HG03558 (cell line): ENCODE data around the gene ROR2.
"Not testable (repeated sequence)": the region's sequence is repeated elsewhere in the genome, so short reads cannot be mapped to it uniquely, and the experiment has no call there.

ENCODE experiments used
- ATAC-seq: cut with Tn5 transposase; IDR thresholded peaks from one replicate; pipeline ENCODE4 v1.9.1; 2021; ENCODE audit warnings: moderate number of reproducible peaks; ENCODE audit not compliant: unreplicated experiment; ENCODE audit errors: extremely low read depth

The ROR2 gene

GRCh38 chr9:91949946-91950664, at the start of gene ROR2:
TSS of gene ROR2 (minus strand) at chr9:91950228.
- ATAC-seq = no peak

DNA sequence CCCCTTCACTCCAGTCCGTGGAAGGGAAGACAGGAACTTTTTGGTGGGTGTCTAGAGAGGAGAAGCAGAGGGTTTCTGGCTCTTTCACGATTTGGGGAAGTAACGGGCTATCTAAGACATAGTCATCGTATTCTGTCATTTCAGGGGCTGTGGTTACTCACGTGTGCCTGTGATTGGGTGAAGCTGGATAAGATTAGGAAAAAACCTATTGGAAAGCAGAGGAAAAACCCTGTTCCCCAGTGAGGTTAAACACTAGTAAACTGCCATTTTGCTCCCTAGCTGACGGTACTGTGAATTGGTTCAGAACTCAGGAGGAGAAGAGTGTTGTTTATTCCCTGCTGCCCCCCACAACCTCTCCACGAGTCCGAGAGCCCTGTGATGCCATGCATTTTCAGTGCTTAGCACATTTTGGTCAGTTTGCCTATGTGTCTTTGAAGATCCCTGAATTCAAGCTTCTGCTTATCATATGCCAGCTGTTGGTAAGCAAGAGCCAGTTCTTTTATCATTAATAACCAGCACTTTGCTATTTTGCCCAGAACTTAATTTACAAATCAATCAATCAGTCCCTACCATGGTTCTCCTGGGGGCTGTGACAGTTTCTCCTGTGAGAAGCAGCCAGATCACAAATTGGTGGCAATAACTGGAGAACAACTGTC, 45.1 kb upstream of the ROR2 start:
- no peak for ATAC-seq

DNA sequence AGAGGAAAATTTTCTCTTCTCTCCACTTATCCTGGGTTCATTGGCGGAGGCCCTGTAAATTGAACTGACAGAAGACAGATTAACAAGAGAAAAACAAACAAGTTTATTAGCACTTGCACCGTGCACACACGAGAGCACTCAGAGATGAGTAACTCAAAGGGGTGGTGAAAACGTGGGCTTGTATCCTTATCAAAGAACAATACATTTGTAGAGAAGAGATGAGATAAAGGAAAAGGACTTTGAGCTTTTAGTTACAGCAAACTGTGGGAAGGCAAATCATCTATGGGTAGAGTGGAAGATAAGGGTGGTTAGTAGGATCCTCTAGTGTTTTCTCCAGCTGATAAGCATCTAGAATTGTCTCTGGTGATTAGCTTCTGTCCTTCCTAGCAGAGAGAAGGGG, 44.4 kb upstream of the ROR2 start:
- ATAC-seq = no peak

- no peak for ATAC-seq
Observed at GRCh38 chr9:91992461-91993041, 42.5 kb upstream of the ROR2 start.

GRCh38 chr9:91991721-91992341, 41.8 kb upstream of the ROR2 start:
- no peak for ATAC-seq

DNA sequence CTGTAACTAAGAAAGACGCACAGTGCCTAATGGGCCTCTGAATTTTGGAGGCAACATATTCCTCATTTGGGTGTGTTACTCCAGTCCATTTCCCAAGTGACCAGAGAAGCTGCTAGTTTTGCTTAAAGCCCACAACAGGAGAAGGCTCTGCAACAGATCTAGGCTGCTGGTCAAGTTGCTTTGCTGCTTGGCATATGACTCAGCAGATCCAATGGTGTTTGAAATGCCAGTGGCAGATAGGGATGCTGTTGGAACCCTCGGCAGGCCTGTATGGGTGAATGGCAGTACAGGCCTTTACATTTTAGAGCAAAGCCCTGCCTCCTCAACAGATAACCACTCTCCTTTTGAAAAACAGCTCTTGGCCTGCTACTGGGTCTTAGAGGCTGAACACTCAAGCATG, 36.2 kb upstream of the ROR2 start:
- no peak for ATAC-seq

DNA sequence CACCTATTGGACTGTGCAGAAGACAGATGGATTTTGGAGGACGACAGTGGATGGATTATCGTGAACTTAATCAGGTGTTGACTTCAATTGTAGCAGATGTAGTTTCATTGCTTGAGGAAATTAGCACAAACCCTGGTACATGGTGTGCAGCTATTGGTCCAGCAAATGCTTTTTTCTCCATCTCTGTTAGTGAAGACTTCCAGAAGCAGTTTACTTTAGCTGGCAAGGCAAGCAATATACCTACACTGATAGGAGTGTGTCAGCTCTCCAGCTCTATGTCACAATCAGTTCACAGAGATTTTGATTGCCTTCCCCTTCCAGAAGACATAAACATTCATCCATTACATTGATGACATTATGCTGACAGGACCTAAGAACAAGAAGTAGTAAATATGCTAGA, 35.7 kb upstream of the ROR2 start:
- ATAC-seq = no peak

DNA sequence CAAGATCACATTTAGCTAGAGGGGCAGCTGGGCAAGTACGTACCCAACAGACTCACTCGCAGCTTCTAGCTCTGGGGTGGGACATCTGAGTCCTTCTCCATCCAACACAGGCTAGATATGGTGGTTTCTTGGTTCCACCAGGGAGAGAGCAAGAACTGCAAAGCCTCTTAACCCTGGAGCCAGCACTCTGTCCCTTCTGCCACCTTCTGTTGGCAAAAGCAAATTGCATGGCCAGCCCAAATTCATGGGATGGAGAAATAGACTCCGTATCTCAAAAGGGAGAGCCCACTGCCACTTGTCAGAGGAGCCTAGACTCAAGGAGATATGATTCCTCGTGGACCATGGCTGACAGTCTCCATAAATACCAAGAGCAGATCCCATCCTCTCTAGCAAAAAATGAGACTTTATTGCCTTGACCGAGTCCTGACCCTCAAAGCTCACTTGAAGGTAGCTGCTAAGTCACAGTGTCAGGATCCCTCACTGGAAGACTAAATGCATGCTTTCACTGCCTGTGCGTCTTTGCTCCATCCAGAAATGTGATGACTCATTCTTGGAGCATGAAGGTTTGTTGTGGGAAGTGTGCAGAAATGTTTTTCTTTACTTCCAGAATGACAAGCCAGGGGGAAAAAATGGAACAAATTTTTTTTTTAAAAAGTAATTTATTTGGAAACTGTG, 28.8 kb upstream of the ROR2 start:
- no peak for ATAC-seq

- ATAC-seq = not testable (repeated sequence)
Observed at GRCh38 chr9:91975254-91975653, 25.2 kb upstream of the ROR2 start.

- ATAC-seq = no peak
Observed at GRCh38 chr9:91972711-91973110, 22.7 kb upstream of the ROR2 start.

DNA sequence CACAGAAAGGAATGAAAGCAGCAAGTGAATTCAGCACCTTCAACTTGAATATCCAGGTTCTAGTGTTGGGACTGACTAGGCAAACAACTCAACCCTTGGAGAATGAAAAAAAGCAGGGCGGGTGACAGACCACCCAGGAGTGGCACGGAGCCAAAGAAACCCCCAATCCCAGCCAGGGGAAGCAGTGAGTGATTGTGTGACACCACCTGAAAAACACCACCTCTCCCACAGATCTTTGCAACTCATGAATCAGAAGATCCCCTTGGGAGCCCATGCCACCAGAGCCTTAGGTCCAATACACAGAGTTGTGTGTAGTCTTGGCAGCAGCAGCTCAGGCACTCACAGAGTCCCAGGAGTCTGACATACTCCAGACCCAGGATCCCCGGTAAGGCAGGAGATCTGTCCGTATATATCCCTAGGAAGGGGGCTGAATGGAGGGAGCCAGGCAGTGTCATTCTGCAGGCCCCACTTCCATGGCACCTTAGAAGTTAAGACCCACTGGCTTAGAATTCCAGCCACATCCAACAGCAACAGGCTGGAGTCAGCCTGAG, 22.1 kb upstream of the ROR2 start:
- ATAC-seq = no peak

GRCh38 chr9:91967259-91967658, 17.2 kb upstream of the ROR2 start:
- no peak for ATAC-seq

- no peak for ATAC-seq
Observed at GRCh38 chr9:91966503-91966902, 16.5 kb upstream of the ROR2 start.

GRCh38 chr9:91963711-91964240, 13.7 kb upstream of the ROR2 start:
- no peak for ATAC-seq

GRCh38 chr9:91960367-91960766, 10.3 kb upstream of the ROR2 start:
- ATAC-seq = no peak

GRCh38 chr9:91958174-91958573, 8.1 kb upstream of the ROR2 start:
- no peak for ATAC-seq

DNA sequence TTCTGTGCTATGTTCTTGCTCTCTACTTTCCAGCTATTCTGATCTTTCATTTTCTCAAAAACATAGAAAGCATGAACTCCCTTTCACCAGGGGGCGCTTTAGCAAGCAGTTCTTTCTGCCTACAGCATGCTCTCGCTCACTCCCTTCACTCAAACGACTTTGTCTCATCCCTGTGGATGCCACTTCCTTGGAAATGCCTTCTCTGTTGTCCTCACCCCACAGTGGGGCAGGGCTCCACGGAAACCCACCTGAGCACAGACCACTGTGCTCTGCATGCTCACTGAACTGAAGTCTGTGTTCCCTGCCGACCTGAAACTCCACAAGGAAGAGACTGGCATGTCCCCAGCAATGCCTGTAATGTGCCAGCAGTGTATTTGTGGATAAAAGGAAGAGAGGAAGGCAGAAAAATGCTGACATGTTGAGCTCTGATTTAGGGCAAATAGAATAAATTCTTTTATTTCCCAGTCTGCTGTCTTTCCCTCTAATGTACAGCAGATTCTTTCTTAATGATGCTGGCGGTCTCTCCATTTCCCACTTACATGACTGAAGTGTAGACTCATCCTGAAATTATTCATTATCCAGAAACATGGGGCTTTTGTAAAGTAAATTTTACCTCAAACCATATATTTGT, 4.9 kb upstream of the ROR2 start:
- no peak for ATAC-seq

- ATAC-seq = no peak
Observed at GRCh38 chr9:91953718-91954117, 3.7 kb upstream of the ROR2 start.

DNA sequence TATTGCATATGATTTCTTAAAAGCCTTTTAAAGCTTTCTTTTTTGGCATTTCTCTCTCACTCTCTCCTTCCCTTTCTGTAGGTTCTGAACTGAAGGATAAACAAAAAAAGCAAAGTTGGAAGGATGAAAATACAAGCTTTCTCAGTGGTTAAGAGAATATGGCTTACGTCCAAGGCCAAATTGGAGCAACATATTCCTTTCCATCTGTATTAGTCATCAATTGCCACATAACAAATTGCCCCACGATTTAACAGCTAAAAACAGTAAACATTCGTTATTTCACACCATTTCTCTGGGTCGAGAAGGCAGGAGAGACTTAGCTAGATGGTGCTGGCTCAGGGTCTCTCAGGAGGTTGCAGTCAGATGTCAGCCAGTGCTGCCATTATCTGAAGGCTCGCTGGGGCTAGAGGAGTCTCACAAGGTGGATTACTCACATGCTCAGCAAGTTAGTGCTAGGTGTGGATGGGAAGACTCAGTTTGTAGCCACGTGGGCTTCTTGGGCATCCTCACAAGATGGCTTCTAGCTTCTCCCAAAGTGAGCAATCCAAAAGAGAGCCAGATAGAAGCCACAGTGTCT, 2.0 kb upstream of the ROR2 start:
- ATAC-seq = no peak
